Measurements from ENCODE around the gene HOXA3. TPM values are rescaled to one million over a fixed set of nuclear protein-coding genes. Genes with fewer than 3 reads are reported as not detected.

Gene HOXA3
- total and polyA plus RNA-seq, 2 donors = 9.0 to 11.4 TPM

- Histone ChIP-seq H3K4me3 (ENCODE audit: low read depth, low read length) (peak overlapping the region; percentile 89), H3K4me1 (ENCODE audit: insufficient read depth) (peaks cover 3% of the 10 kb centered on the region), H3K36me3 (ENCODE audit: insufficient read depth) (no peaks in the 10 kb centered on the region), H3K27ac (ENCODE audit: low read depth) (no peak overlapping the region)
- no peak for DNase-seq (ENCODE audit: extremely low spot score)
- WGBS = 77% methylated on average over 28 of the region's 28 CpGs
Measured at GRCh38 chr7:27128776-27129728, 23.3 kb downstream of the HOXA3 start.

- Histone ChIP-seq H3K4me1 (ENCODE audit: insufficient read depth) (peaks cover 3% of the 10 kb centered on the region), H3K4me3 (ENCODE audit: low read depth, low read length) (no peak overlapping the region), H3K36me3 (ENCODE audit: insufficient read depth) (no peaks in the 10 kb centered on the region), H3K27ac (ENCODE audit: low read depth) (no peak overlapping the region)
- WGBS = 32% methylated on average over 2 of the region's 2 CpGs
- DNase-seq (ENCODE audit: extremely low spot score) = no peak
Measured at GRCh38 chr7:27128034-27128433, 24.3 kb downstream of the HOXA3 start.

- DNase-seq (ENCODE audit: extremely low spot score) = no peak
- WGBS = 65% methylated on average over 3 of the region's 3 CpGs
- Histone ChIP-seq H3K4me3 (ENCODE audit: low read depth, low read length) (no peak overlapping the region), H3K4me1 (ENCODE audit: insufficient read depth) (peaks cover 3% of the 10 kb centered on the region), H3K27ac (ENCODE audit: low read depth) (no peak overlapping the region), H3K36me3 (ENCODE audit: insufficient read depth) (no peaks in the 10 kb centered on the region)
Measured at GRCh38 chr7:27126596-27127327, 25.6 kb downstream of the HOXA3 start.

- Histone ChIP-seq H3K4me3 (ENCODE audit: low read depth, low read length) (no peak overlapping the region), H3K27ac (ENCODE audit: low read depth) (no peak overlapping the region), H3K36me3 (ENCODE audit: insufficient read depth) (no peaks in the 10 kb centered on the region), H3K4me1 (ENCODE audit: insufficient read depth) (peaks cover 3% of the 10 kb centered on the region)
- no peak for DNase-seq (ENCODE audit: extremely low spot score)
- 67% methylated on average over 5 of the region's 5 CpGs for WGBS
Measured at GRCh38 chr7:27125986-27126394, 26.4 kb downstream of the HOXA3 start.

- Histone ChIP-seq H3K4me3 (ENCODE audit: low read depth, low read length) (no peak overlapping the region), H3K36me3 (ENCODE audit: insufficient read depth) (no peaks in the 10 kb centered on the region), H3K4me1 (ENCODE audit: insufficient read depth) (peaks cover 3% of the 10 kb centered on the region), H3K27ac (ENCODE audit: low read depth) (no peak overlapping the region)
- WGBS = 89% methylated on average over 8 of the region's 8 CpGs
- no peak for DNase-seq (ENCODE audit: extremely low spot score)
Measured at GRCh38 chr7:27124902-27125689, 27.3 kb downstream of the HOXA3 start.

- no peaks in the 10 kb centered on the region for H3K4me1 ChIP-seq (ENCODE audit: insufficient read depth)
- no peak overlapping the region for H3K4me3 ChIP-seq (ENCODE audit: low read depth, low read length)
- 67% methylated on average over 43 of the region's 43 CpGs for WGBS
- no peak overlapping the region for H3K27ac ChIP-seq (ENCODE audit: low read depth)
- H3K36me3 ChIP-seq (ENCODE audit: insufficient read depth) = no peaks in the 10 kb centered on the region
- DNase-seq (ENCODE audit: extremely low spot score) = no peak
Measured at GRCh38 chr7:27124096-27124901, 28.1 kb downstream of the HOXA3 start.

GRCh38 chr7:27123477-27124053, 28.8 kb downstream of the HOXA3 start:
- DNase-seq (ENCODE audit: extremely low spot score) = no peak
- WGBS = 88% methylated on average over 26 of the region's 26 CpGs
- no peak overlapping the region for H3K27ac ChIP-seq (ENCODE audit: low read depth)

GRCh38 chr7:27123007-27123476, 29.3 kb downstream of the HOXA3 start:
- Histone ChIP-seq H3K27ac (ENCODE audit: low read depth) (no peak overlapping the region), H3K4me3 (ENCODE audit: low read depth, low read length) (no peak overlapping the region), H3K36me3 (ENCODE audit: insufficient read depth) (no peaks in the 10 kb centered on the region), H3K4me1 (ENCODE audit: insufficient read depth) (no peaks in the 10 kb centered on the region)
- no peak for DNase-seq (ENCODE audit: extremely low spot score)
- 80% methylated on average over 14 of the region's 14 CpGs for WGBS

More at GRCh38 chr7:27123477-27124053, 28.8 kb downstream of the HOXA3 start:
- Histone ChIP-seq H3K36me3 (ENCODE audit: insufficient read depth) (no peaks in the 10 kb centered on the region), H3K4me1 (ENCODE audit: insufficient read depth) (no peaks in the 10 kb centered on the region), H3K4me3 (ENCODE audit: low read depth, low read length) (no peak overlapping the region)

- Histone ChIP-seq H3K4me1 (ENCODE audit: insufficient read depth) (no peaks in the 10 kb centered on the region), H3K27ac (ENCODE audit: low read depth) (no peak overlapping the region), H3K4me3 (ENCODE audit: low read depth, low read length) (no peak overlapping the region), H3K36me3 (ENCODE audit: insufficient read depth) (no peaks in the 10 kb centered on the region)
- DNase-seq (ENCODE audit: extremely low spot score) = no peak
- WGBS = 83% methylated on average over 42 of the region's 42 CpGs
Measured at GRCh38 chr7:27122077-27122910, 30.1 kb downstream of the HOXA3 start.

GRCh38 chr7:27121684-27122076, 30.7 kb downstream of the HOXA3 start:
- 91% methylated on average over 7 of the region's 7 CpGs for WGBS

GRCh38 chr7:27119412-27119911, 32.9 kb downstream of the HOXA3 start:
- WGBS = 57% methylated on average over 1 of the region's 1 CpG
- no peaks in the 10 kb centered on the region for H3K36me3 ChIP-seq (ENCODE audit: insufficient read depth)
- no peak overlapping the region for H3K27ac ChIP-seq (ENCODE audit: low read depth)
- no peak overlapping the region for H3K4me3 ChIP-seq (ENCODE audit: low read depth, low read length)
- H3K4me1 ChIP-seq (ENCODE audit: insufficient read depth) = no peaks in the 10 kb centered on the region
- DNase-seq (ENCODE audit: extremely low spot score) = no peak

More at GRCh38 chr7:27121684-27122076, 30.7 kb downstream of the HOXA3 start:
- no peaks in the 10 kb centered on the region for H3K4me1 ChIP-seq (ENCODE audit: insufficient read depth)
- H3K36me3 ChIP-seq (ENCODE audit: insufficient read depth) = no peaks in the 10 kb centered on the region
- no peak overlapping the region for H3K4me3 ChIP-seq (ENCODE audit: low read depth, low read length)
- no peak overlapping the region for H3K27ac ChIP-seq (ENCODE audit: low read depth)
- no peak for DNase-seq (ENCODE audit: extremely low spot score)

All from urinary bladder (tissue), 4 donors.